Ishikawa (cell line): Measurements from ENCODE around the gene PAX2.

Source experiments
- CEBPB ChIP-seq: IDR thresholded peaks from 2 replicates; pipeline ENCODE4 v1.6.1; 2012
- CREB1 ChIP-seq: IDR thresholded peaks from 2 replicates; pipeline ENCODE4 v1.6.1; 2012; ENCODE audit warnings: low read depth
- EGR1 ChIP-seq: IDR thresholded peaks from 2 replicates; pipeline ENCODE4 v1.6.1; 2012
- EP300 ChIP-seq: IDR thresholded peaks from 2 replicates; pipeline ENCODE4 v1.6.1; 2012; ENCODE audit warnings: borderline replicate concordance
- NFIC ChIP-seq: IDR thresholded peaks from 2 replicates; pipeline ENCODE4 v1.6.1; 2012
- RAD21 ChIP-seq: IDR thresholded peaks from 2 replicates; pipeline ENCODE4 v1.6.1; 2012; ENCODE audit warnings: low read depth
- TAF1 ChIP-seq: IDR thresholded peaks from 2 replicates; pipeline ENCODE4 v1.6.1; 2012; ENCODE audit warnings: low read depth, mild to moderate bottlenecking
- TCF12 ChIP-seq: IDR thresholded peaks from 2 replicates; pipeline ENCODE4 v1.6.1; 2012; ENCODE audit warnings: low read depth
- USF1 ChIP-seq: IDR thresholded peaks from 2 replicates; pipeline ENCODE4 v1.6.1; 2012
- YY1 ChIP-seq: IDR thresholded peaks from 2 replicates; pipeline ENCODE4 v1.6.1; 2012; ENCODE audit warnings: low read depth
- ZBTB7A ChIP-seq: IDR thresholded peaks from 2 replicates; pipeline ENCODE4 v1.6.1; 2012; ENCODE audit warnings: low read depth
- TF ChIP-seq, protein P1 (sequence below): IDR thresholded peaks from 2 replicates; pipeline ENCODE4 v1.6.1; 2012
- TF ChIP-seq, protein P2 (sequence below): IDR thresholded peaks from 2 replicates; pipeline ENCODE4 v1.6.1; 2012; ENCODE audit warnings: low read depth, mild to moderate bottlenecking

DNA sequence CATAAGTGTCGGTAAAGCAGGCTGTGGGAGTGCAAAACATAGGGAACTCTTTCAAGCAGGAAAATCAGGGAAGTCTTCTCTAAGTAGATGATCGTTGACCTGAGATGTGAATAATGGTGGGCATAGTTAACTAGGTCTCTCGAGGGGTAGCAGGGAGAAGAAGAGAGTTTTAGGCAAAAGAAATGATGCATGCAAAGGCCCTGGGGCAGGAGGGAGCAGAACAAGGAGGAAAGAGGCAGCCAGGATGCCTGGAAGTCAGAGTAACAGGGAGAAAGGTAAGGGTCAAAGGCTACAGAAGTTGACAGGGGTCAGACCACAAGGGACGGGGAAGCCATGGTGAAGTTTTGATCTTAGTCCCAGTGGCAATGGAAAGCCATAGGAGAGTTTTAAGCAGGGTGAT, 47.8 kb upstream of the PAX2 start:
- TF ChIP-seq USF1 (no peak), RAD21 (no peak), EGR1 (no peak), TAF1 (no peak), CREB1 (no peak), CEBPB (no peak), EP300 (no peak), NFIC (no peak), YY1 (no peak), TCF12 (no peak), ZBTB7A (no peak)
- TF ChIP-seq, protein P1, sequence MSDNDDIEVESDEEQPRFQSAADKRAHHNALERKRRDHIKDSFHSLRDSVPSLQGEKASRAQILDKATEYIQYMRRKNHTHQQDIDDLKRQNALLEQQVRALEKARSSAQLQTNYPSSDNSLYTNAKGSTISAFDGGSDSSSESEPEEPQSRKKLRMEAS = no peak
- TF ChIP-seq, protein P2, sequence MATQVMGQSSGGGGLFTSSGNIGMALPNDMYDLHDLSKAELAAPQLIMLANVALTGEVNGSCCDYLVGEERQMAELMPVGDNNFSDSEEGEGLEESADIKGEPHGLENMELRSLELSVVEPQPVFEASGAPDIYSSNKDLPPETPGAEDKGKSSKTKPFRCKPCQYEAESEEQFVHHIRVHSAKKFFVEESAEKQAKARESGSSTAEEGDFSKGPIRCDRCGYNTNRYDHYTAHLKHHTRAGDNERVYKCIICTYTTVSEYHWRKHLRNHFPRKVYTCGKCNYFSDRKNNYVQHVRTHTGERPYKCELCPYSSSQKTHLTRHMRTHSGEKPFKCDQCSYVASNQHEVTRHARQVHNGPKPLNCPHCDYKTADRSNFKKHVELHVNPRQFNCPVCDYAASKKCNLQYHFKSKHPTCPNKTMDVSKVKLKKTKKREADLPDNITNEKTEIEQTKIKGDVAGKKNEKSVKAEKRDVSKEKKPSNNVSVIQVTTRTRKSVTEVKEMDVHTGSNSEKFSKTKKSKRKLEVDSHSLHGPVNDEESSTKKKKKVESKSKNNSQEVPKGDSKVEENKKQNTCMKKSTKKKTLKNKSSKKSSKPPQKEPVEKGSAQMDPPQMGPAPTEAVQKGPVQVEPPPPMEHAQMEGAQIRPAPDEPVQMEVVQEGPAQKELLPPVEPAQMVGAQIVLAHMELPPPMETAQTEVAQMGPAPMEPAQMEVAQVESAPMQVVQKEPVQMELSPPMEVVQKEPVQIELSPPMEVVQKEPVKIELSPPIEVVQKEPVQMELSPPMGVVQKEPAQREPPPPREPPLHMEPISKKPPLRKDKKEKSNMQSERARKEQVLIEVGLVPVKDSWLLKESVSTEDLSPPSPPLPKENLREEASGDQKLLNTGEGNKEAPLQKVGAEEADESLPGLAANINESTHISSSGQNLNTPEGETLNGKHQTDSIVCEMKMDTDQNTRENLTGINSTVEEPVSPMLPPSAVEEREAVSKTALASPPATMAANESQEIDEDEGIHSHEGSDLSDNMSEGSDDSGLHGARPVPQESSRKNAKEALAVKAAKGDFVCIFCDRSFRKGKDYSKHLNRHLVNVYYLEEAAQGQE = no peak
